ENCODE results near the gene TMX3. TPM values are rescaled to one million over a fixed set of nuclear protein-coding genes. Genes with fewer than 3 reads are reported as not detected.

The TMX3 gene
- total RNA-seq, 6 experiments from 2014 or later = 10.1 to 21.6 (median 19.6) TPM

DNA sequence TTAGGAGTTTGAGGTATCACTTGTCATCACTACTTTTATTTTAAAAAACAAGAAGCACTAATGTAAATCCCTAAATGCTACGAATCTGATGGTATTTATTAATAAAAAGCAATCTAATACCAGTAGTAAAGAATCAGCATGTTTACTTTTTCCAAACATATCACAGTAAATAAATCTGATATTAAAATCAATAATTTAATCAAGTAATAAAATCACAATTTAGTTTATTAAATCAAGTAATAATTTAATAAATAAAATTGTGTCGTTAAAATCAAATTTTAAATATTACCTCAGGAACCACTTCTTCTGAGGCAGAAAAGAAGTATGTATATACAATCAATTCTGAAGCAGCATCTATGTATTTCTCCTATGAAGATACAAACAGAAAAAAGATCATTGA lies 18.0 kb downstream of the TMX3 start:
- H3K9me3 ChIP-seq = no peaks in the 10 kb centered on the region
- no peak overlapping the region for H3K27ac ChIP-seq
- no peak overlapping the region for H3K4me3 ChIP-seq
- 97% methylated on average over 2 of the region's 2 CpGs for WGBS (ENCODE audit: insufficient coverage, low coverage, low lambda C conversion rate, missing lambda C conversion rate)
- intact Hi-C loops (cut with DNase I) = no loop called here
- TF ChIP-seq, protein P1, sequence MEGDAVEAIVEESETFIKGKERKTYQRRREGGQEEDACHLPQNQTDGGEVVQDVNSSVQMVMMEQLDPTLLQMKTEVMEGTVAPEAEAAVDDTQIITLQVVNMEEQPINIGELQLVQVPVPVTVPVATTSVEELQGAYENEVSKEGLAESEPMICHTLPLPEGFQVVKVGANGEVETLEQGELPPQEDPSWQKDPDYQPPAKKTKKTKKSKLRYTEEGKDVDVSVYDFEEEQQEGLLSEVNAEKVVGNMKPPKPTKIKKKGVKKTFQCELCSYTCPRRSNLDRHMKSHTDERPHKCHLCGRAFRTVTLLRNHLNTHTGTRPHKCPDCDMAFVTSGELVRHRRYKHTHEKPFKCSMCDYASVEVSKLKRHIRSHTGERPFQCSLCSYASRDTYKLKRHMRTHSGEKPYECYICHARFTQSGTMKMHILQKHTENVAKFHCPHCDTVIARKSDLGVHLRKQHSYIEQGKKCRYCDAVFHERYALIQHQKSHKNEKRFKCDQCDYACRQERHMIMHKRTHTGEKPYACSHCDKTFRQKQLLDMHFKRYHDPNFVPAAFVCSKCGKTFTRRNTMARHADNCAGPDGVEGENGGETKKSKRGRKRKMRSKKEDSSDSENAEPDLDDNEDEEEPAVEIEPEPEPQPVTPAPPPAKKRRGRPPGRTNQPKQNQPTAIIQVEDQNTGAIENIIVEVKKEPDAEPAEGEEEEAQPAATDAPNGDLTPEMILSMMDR (IDR thresholded peaks at IDR 0.05) = no peak
- no peak for TF ChIP-seq POLR2A (IDR thresholded peaks at IDR 0.05)
- no peaks in the 10 kb centered on the region for H3K27me3 ChIP-seq
- peaks cover 0 to 35% (median 9%) of the 10 kb centered on the region in 4 donors for H3K36me3 ChIP-seq
- DNase-seq (no peak), ATAC-seq (no peak)
- H3K4me1 ChIP-seq = no peaks in the 10 kb centered on the region

DNA sequence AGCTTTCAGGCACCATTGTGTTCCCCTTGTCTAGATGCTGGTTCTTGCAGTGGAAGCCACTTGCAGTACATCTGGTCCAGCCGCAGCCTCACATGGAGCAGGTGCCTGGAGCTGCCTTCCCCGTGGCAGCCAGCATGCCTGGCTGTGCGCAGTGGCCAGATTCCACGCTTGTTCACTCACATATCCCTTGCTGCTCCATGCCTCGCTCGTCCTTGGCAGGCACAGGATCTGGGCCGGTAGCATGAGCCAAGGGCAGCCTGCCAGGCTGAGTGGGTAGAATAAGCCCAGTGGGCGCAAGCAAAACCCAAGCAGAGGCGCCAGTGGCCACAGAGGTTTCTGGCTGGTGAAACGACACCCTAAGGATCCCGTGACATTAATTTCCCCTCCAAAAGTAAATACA lies 20.6 kb downstream of the TMX3 start:
- no peaks in the 10 kb centered on the region for H3K9me3 ChIP-seq
- TF ChIP-seq POLR2A (IDR thresholded peaks at IDR 0.05) = no peak
- TF ChIP-seq, protein P1 (IDR thresholded peaks at IDR 0.05) = no peak
- no peaks in the 10 kb centered on the region for H3K4me1 ChIP-seq
- intact Hi-C loops (cut with DNase I) = no loop called here
- no peaks in the 10 kb centered on the region for H3K27me3 ChIP-seq
- H3K27ac ChIP-seq = no peak overlapping the region
- DNase-seq (no peak), ATAC-seq (no peak)
- WGBS (ENCODE audit: insufficient coverage, low coverage, low lambda C conversion rate, missing lambda C conversion rate) = 92% methylated on average over 6 of the region's 11 CpGs
- H3K36me3 ChIP-seq = peaks cover 0 to 35% (median 9%) of the 10 kb centered on the region in 4 donors
- no peak overlapping the region for H3K4me3 ChIP-seq

GRCh38 chr18:68693091-68693815 lies 21.7 kb downstream of the TMX3 start:
- no peak overlapping the region for H3K27ac ChIP-seq
- intact Hi-C loops (cut with DNase I) = no loop called here
- no peaks in the 10 kb centered on the region for H3K4me1 ChIP-seq
- no peaks in the 10 kb centered on the region for H3K9me3 ChIP-seq
- no peak for DNase-seq
- no peak for TF ChIP-seq POLR2A (IDR thresholded peaks at IDR 0.05)
- TF ChIP-seq, protein P1 (IDR thresholded peaks at IDR 0.05) = no peak
- H3K4me3 ChIP-seq = no peak overlapping the region
- WGBS (ENCODE audit: insufficient coverage, low coverage, low lambda C conversion rate, missing lambda C conversion rate) = 98% methylated on average over 11 of the region's 26 CpGs
- no peaks in the 10 kb centered on the region for H3K27me3 ChIP-seq
- peak in 1 of 4 donors; percentile 23 for ATAC-seq
- H3K36me3 ChIP-seq = peaks cover 0 to 35% (median 9%) of the 10 kb centered on the region in 4 donors

DNA sequence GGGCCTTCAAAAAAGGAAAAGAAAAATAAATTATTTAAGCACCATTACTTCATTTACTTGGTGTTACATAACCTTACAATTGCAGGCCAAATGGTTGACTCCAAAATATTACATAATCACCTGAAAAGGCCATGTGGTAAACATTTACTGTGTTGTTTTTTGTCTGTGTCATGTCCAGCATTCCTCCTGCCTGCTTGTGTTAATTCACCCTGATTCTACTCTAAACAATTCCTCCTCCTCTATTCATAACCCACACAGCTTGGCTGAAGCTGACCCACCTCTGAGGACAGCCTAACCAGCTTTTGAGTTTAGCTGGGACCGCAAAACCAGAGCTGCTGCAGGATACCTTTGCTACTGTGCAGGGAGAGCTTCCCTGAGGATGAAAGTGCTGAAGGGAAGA lies 35.4 kb downstream of the TMX3 start:
- Histone ChIP-seq H3K27ac (peak overlapping the region in 1 of 3 donors; percentile 63), H3K9me3 (no peaks in the 10 kb centered on the region), H3K4me3 (no peak overlapping the region), H3K4me1 (peaks cover 0 to 7% (median 0%) of the 10 kb centered on the region in 4 donors), H3K36me3 (peaks cover 0 to 35% (median 9%) of the 10 kb centered on the region in 4 donors), H3K27me3 (no peaks in the 10 kb centered on the region)
- peak; percentile 83 to 96 (median 85) for ATAC-seq
- WGBS (ENCODE audit: insufficient coverage, low coverage, low lambda C conversion rate, missing lambda C conversion rate) = 46% methylated on average over 1 of the region's 1 CpG
- TF ChIP-seq, protein P1 (IDR thresholded peaks at IDR 0.05) = no peak
- no peak for TF ChIP-seq POLR2A (IDR thresholded peaks at IDR 0.05)
- intact Hi-C loops (cut with DNase I) = no loop called here
- DNase-seq = no peak
